ENCODE data around the gene FBRS.
A peak's percentile ranks its signal among the peaks of the same experiment; 100 is the strongest.
"Not testable (repeated sequence)": the region's sequence is repeated elsewhere in the genome, so short reads cannot be mapped to it uniquely, and the experiment has no call there.

FBRS gene

DNA sequence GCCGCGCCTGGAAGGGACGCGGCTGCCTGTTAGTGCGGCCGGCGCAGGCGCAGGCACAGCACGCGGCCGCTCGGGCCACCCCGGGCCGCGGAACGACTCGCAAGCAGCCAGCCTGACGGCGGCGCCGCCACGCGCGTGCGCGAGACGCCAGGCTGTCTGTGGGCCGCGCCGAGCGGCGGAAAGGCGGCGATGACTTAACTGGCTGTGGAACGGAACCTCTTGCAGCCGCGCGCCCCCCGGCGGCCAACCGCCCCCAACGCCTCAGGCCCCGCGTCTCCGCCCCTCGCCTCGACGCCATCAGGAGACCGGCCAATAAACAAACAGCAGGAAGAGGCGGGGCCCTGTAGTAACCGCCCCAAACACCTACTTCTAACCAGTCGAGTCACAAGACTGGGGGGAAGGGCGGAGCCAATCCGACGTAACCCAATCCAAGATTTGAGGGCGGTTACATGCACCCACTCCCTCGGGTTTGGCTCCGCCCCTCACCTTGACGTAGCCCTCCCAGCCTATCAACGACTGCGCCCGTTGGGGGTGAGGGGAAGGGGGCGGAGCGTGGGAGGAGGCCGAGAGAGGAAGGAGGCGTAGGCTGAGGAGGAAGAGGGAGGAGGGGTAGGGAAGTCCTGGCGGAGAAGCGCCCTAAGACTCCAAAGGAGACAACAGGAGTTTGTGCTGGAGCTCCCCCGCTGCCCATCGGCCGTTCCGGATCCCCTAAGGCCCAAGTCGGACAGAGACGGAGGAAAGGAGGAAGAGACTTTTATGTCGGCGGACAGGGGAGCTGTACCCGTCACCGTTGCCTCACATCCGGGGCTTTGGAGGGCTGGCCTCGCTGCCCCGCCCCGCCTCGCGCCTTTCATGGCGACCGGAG, at the start of gene FBRS:
Gene FBRS, plus strand, starts transcription at position 566 of the 865 bp plus-strand sequence. CDS start 1,088 bp downstream, outside the sequence.
- peak; percentile 100 for DNase-seq

DNA sequence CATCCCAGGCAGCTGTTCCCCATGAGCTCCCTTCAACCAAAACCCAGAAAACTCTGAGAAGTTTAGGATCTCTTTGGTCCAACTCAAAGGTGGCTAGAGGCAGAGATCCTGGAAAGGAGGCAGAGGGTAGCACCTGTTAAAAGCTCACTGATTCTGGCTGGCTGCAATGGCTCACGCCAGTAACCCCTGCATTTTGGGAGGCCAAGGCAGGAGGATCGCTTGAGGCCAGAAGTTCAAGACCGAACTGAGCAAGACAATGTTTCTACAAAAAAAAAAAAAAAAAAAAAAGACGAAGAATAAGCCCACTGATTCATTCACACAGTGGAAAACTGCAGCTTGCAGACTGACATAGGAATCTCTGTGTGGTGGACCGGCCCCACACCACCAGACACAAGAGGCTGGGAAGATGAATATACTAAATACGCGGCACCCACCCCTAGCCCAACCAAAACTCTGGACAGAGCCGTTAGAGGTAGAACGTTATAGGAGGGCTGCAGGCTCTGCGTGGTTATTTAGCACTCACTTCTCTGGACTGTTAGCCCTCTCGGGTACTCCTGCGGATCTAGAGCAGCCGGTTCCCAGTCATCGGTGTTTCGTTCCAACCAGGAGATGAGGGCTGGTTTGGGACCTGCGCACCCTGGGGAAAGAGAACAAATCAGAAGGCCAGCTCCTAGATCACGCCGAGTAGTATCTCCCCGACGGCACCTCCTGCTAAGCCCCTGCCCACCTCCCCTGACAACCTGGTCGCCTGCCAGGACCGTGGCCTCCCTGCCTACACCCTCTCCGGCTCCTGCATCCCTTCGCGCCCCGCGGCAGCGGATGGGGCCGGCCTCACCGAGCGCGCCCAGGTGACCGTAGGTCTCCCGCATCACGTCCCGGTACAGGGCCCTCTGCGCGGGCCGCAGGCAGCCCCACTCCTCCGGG, 49.0 kb upstream of the FBRS start:
- peak; percentile 44 for DNase-seq

DNA sequence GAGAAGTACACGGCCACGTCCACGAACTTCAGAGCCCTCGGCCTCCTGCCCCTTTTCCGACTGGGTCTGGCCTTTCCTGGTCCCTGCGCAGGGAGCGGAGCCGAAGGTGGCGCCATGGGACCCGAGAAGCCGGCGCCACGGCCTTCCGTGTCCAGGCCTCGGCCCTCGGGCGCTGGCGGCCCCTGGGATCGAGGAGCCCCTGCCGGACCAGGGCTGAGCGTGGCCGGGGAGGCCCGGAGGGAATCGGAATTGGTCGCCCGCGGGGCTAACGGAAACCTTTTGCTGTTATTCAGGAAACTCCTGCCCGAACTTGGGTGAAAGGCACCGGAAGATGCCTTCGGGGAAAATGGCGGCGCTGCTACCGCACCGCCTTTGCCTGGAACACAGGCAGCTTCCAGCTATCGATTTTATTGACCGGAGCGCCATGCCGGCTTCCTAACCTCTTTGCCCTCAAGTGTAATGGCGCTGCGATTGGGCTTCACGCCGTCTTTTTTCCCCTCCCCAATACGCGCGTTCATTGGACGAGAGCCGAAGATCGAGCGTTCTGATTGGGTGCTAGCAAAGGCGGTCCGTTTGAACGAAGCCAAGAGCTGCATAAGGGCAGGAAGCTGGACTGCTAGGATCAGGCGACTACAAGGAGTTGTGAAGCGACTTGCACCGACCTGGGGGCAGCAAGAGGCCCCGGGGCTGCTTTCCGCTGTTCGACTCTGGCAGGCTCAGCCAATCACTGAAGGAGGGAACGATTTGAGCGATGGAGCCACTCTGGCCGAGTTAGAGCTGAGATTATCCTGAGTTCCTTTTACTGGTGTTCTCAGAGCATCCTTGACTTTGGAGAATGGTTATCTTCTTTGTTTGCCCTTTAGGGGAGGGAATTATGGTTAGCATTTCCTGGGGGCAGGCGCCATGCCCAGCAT, 48.0 kb upstream of the FBRS start, which contains the start of gene ZNF689:
Gene ZNF689, minus strand, starts transcription at position 464 of the 914 bp plus-strand sequence. Its CDS starts 348 bp downstream, at position 116.
- peak; percentile 99 for DNase-seq

DNA sequence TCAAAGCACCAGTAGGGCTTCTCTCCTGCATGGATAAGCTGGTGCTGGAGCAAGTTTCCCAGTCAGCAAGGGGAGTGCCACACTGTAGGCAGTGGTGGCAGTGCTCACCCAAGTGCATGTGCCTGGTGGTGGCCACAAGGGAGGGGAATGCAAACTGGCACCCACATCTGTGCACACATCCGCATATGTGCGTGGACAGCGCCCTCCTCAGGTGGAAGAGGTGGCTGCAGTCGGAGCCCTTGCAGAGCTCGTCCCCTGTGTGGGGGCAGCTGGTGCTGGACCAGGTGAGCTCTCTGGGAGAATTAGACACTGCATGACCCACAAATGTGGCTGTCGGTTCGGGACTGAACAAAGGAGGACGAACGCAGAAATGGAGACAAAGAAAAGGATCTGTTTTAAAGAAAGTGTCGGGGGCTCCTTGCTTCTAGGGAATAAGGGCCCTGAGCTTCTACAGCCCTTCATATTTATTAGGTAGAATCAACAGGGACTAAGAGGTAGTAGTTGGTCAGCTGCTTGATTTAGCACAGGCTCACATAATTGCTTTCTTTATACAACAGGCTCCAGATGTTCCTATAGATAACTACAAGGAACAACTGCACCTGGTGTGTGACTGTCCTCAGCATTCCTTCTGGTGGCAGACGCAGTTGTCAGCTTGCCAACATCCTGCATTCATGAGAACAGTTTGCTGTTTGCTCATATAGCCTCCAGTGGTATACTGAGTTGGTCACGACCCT, 42.7 kb upstream of the FBRS start:
- DNase-seq, result peak; percentile 70

DNA sequence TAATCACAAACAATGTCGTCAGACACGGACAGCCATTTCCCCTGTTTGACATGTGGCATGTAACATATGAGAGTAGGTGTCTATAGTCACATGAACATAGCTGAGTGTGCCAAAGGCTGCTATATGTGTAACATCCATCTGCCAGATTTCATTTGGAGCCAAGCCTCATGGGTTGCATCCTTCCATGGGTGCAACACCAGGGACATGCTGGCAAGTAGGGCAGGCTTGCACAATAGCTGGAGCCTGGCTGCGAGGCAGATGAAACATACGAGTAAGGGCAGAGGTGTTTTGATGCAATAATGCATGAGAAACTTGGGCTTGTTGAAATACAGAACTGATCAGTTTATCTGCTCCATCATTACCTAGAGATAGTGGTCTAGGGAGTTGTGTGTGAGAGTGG, 39.0 kb upstream of the FBRS start:
- no peak for DNase-seq

DNA sequence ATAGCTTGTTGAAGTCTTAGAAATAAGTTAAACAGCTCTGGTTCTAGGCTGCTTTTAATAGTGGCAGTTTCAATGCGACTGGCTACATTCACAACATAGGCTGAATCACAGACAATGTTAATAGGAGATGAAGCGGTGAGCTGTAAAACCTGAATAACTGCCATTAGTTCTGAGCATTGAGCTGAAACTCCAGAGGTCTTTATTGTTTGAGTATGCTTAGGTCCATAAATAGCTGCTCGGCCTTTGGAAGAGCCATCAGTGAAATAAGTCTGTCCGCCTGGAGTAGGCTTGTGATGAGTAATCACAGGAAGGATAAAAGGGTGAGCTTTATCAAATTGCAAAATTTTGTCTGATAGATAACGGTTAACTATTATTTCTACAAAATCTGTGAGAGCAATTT, 38.6 kb upstream of the FBRS start:
- DNase-seq, result no peak

DNA sequence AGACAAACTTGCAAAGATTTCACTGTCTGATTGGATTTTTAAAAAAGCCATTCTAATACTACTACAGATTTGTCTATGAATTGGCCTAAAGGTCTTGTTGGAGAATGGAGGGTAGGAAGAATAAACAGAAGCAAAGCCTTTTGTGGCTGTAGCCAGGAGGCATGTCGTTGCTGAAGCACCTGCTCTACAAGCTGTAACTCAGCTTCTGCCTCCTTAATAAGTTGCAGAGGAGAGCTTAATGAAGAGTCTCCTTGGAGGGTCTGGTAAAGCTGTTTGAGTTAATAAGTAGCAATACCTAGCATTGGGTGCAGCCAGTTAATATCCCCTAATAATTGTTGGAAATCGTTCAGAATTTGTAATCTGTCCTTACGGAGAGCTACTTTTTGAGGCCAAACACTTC, 38.1 kb upstream of the FBRS start:
- no peak for DNase-seq

DNA sequence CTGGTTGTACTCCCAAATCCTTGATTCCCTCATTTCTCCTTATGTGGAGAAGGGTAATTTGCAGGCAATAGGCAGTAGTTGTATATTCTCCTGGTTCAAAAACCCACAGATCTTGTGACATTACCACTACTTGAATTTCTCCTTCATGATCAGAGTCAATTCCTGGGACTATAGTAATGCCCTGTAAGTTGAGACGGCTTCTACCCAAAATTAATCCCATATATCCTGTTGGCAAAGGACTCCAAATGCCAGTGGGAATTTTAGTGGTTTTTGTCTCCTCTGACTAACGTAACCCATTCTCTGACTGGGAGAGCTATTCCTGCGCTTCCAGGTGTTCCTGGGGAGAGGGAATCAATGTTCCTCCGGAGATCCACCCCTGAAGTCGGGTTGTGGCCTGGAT, 36.5 kb upstream of the FBRS start:
- DNase-seq, result no peak

DNA sequence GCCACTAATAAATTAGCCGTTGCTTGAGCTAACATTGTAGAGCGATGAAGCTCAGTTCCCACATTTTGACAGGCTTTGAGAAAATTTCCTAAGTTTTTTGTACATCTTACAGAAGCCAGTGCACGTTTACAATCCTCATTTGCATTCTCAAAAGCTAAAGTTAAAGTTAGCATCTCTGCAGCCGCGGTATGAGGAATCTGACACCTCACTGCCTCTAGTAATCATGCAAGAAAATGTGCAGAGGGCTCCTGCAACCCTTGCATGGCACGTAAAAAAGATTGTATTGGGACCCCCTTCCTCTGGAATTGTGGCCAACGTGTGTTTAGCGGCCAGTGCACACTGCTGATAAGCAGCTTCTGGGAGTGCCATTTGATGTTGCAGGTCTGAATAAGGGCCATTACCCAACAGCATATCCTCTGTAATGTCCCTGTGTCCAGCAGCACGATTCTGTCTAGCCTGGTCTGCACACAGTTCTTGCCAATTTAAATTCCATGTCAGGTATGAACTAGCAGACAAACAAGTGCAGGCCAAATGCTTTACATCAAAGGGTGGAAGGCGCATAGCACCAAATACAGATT, 35.7 kb upstream of the FBRS start:
- no peak for DNase-seq

DNA sequence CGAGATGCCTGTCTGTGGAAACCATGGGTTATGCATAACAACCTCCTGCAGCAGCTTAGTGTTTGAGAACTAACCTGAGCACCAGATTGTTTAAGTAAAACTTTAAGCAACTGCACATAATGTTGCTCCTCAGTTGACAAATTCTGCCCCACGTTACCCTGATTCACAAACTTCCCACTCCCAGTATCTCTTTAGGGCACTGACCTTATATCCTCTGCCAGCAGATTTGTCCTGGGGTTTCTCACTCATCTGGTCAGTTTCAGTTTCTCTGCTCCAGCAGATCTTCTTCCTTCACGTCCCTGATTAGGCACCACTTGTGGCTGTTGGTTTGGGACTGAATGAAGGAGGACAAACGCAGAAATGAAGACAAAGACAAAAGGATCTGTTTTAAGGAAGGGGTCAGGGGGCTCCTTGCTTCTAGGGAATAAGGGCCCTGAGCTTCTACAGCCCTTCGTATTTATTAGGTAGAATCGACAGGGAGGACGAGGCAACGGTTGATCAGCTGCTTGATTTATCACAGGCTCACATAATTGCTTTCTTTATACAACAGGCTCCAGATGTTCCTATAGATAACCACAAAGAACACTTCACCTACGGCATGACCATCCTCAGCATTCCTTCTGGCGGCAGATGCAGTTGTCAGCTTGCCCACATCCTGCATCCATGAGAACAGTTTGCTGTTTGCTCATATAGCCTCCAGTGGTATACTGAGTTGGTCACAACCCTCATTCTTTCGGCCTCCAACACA, 34.5 kb upstream of the FBRS start:
- DNase-seq, result no peak

DNA sequence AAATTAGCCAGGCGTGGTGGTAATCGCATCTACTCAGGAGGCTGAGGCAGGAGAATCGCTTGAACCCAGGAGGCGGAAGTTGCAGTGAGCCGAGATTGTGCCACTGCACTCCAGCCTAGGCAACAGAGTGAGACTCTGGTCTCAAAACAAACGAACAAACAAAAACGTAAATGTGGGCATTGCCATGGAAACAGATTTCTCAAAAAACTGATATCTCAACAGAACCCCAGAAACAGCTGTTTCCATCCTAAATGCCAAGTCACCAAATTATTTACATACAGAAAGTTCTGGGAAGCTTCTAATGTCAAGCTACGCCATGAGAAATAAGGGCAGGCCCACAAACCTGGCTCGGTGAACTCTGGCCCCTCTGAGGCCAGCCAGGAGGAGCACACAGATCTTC, 32.0 kb upstream of the FBRS start:
- DNase-seq, result no peak

DNA sequence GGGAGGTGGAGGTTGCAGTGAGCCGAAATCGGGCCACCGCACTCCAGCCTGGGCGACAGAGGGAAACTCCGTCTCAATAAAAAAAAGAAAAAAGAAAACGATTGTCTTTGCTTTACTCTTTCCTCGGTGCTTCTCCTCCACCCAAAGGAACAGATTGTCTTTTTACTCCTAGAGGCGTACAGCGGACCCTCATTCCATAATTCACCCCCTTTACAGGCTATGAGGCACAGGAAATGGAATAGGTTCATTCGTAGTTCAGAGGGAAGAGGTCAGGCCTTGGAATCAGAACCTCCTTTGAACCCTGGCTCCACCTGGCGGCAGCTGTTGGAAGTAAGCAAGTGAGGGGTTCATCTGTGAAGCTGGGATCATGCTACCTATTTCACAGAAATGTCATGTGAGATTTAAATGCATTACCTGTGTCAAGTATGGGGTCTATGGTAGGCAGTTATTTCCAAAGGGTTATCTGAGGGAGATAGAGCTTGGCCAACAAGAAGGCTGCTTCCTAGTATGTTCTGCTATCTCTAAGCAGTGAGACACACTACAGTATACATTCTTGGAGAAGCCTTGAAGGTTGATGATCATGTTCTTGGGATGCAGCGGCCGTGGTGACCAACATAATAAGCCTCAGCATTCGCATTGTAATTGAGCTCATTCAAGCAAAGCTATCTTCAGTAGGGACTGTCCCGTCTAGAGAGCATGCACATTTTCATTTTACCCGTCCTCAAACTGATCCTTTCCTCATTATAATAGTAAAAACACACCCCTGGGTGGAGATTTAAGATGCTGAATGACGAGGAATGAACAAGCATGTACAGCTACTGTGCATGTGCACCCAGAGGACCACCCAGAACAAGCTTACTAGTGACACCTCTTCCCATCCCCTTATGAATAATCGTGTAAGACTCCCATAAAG, 29.3 kb upstream of the FBRS start:
- peak; percentile 91 for DNase-seq

DNA sequence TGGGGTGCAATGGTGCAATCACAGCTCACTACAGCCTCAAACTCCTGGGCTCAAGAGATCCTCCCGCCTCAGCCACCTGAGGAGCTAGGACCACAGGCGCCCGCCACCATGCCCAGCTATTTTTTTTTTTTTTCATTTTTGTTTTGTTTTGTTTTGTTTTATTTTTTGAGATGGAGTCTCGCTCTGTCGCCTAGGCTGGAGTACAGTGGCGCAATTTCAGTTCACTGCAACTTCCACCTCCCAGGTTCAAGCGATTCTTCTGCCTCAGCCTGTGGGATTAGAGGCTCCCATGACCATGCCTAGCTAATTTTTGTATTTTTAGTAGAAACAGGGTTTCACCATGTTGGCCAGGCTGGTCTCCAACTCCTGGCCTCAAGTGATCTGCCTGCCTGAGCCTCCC, 25.8 kb upstream of the FBRS start:
- DNase-seq, result not testable (repeated sequence)

DNA sequence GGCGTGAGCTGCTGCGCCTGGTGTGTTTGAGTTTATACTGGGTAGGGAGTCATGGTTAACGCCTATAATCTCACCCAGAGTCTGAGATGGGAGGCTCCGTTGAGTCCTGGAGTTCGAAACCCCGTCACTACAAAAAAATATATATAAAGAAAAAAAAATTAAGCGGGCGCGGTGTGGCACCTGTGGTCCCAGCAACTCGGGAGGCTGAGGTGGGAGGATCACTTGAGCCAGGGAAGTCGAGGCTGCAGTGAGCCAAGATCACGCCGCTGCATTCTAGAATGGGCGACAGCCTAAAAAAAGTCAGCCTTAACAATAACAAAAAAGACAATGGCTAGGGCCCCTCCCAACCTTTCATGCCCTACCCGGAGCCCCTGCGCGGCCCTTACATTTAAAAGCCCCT, 24.7 kb upstream of the FBRS start:
- DNase-seq, result no peak

DNA sequence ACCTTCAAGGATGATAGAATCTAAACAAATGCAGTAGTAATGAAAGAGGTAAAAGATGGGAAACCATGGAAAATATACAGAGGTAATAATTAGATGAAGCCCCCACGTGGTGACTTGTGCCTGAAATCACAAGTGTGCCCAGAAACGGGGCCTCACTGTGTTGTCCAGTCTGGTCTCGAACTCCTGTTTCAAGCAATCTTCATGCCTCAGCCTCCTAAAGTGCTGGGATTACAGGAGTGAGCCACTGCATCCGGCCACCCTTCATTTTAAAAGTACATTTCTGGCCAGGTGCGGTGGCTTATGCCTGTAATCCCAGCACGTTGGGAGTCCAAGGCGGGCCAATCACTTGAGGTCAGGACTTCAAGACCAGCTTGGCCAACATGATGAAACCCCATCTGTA, 21.6 kb upstream of the FBRS start:
- no peak for DNase-seq

DNA sequence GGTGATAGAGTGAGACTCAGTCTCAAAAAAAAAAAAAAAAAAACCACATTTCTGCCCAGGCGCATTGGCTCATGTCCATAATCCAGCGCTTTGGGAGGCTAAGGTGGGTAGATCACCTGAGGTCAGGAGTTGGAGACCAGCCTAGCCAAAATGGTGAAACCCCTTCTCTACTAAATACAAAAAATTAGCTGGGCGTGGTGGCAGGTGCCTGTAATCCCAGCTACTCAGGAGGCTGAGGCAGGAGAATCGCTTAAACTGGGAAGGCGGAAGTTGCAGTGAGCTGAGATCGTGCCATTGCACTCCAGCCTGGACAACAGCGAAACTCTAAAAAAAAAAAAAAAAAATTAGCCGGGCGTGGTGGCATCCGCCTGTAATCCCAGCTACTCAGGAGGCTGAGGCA, 21.1 kb upstream of the FBRS start:
- DNase-seq, result not testable (repeated sequence)

DNA sequence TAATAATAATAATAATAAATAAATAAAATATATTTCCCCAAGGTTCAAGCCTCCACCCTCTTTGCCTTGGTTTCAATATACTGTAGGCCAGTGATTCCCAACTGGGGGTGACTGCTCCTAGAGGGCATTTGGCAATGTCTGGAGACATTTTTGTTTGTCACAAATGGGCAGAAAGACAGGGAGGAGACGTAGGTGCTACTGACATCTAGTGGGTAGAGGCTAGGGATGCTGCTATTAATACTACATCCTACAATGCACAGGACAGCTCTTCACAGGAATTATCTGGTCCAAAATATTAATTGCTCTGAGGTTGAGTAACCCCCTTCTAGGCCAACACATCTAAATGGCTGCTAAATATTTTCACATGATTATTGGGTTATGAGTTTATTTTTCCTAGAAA, 20.3 kb upstream of the FBRS start:
- DNase-seq, result peak; percentile 31

DNA sequence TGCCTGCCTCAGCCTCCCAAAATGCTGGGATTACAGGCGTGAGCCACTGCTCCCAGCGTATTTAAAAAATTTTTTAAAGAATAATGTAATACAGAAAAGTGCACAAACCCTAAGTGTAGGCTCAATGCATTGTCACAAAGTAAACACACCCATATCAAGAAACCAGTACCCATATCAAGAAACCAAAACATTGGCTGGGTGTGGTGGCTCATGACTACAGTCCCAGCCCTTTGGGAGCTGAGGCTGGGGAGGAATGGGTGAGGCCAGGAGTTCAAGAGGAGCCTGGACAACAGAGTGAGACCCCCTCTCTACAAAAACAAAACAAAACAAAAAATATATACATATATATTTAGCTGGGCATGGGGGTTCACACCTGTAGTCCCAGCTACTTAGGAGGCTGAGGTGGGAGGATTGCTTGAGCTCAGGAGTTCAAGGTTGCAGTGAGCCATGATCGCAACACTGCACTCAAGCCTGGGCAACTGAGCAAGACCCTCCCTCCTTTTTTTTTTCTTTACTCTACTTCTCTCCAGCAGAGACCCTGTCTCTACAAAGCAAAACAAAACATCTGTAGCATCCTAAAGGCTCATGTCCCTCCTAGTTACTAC, 16.8 kb upstream of the FBRS start:
- DNase-seq, result no peak

DNA sequence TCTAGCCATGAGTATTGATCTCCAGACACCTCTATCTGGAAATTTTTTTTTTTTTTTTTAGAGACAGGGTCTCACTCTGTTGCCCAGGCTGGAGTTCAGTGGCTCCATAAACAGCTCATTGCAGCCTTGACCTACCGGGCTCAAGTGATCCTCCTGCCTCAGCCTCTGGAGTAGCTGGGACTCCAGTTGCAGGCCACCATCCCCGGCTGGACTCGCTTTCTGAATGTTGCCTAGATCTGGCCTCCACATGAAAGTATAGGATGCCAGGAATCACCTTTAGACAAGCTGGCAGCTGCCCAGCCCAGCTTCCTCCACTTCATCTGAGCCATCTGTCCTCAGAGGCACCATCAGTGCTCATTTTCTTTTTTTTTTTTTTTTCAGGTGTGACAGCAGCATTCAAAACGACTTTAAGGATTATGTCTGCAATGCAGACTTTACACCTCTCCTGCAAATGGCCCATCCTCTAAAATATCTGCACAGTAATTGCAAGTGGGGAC, 13.8 kb upstream of the FBRS start:
- no peak for DNase-seq

All from NCI-H345 (cell line).